ENCODE results near the gene NECTIN1. TPM values are rescaled to one million over a fixed set of nuclear protein-coding genes. Genes with fewer than 3 reads are reported as not detected.

NECTIN1 gene
- total and polyA plus RNA-seq, 2 of the 13 experiments (the other 11 are each of a cell fraction or from before 2014, with no cell fraction given), result 3.9 to 7.3 TPM

DNA sequence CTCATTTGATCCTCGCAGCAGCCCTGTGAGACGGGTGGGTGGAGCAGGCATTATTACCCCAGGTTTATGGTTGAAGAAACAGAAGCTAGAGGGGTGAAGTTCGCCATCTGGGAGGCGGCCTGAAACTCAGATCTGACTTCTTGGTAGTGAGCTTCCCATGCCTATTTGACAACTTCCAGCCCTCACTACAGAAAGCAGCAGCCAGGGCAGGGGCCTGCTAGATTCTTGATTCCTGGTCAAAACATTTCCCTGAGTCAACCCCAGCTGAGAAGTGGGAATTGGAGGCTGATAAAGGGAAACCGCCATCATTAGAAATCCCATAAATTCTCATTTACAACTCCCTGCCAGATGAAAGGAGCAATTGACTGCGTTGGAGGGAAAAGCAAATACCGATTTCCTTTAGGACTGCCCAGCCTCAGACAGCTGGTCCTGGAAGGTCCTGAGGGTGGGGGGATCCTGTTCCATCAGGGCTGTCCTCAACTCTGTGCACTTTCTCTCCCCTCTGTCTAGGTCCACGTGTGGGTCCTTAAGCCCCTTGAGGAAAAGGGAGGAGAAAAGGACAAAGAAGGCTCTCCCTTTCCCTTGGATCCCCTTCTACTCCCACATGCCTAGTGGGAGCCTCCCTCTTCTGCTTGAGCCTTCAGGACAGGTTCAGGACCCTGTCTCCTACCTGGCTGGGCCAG lies 10.2 kb upstream of the NECTIN1 start:
- H3K4me3 ChIP-seq (replicated peaks in 1 of 3; ENCODE audit: insufficient read depth in 1 of 3, low read depth in 2 of 3, low read length in 3 of 3), result no peak overlapping the region
- intact Hi-C loops (cut with micrococcal nuclease; ENCODE audit: unreplicated experiment), result no loop called here
- BruUV-seq (replicated peaks), result no TSS peak
- no peaks in the 10 kb centered on the region for H3K79me2 ChIP-seq (ENCODE audit: insufficient read depth, low read length)
- H4K20me1 ChIP-seq (ENCODE audit: insufficient read depth, low read length), result no peaks in the 10 kb centered on the region
- DNase-seq (ENCODE audit: low spot score), result no peak
- no peak for FAIRE-seq
- no peak for ATAC-seq
- H3K4me2 ChIP-seq (ENCODE audit: low read depth, low read length), result no peak overlapping the region
- H3K27ac ChIP-seq (ENCODE audit: extremely low read length, insufficient read depth, low read length), result no peak overlapping the region
- H3K27me3 ChIP-seq (ENCODE audit: control insufficient read depth in 1 of 2, insufficient read depth in 2 of 2, low read length in 2 of 2), result peaks cover 11 to 68% of the 10 kb centered on the region in 2 experiments; a peak in 4 of 5 replicates
- H3K4me1 ChIP-seq (ENCODE audit: insufficient read depth, low read length), result peaks cover 18% of the 10 kb centered on the region
- H3K9me3 ChIP-seq (ENCODE audit: low read length), result no peaks in the 10 kb centered on the region
- CTCF ChIA-PET (ENCODE audit: low intra/inter-chr PET ratio, low total read pairs), result no interaction called here
- in situ Hi-C loops (cut with HindIII; ENCODE audit: extremely low pct_ligation_motif_present, low pct_unique_long_range_greater_than_20kb), result loop anchor here (5.0 kb wide), 2 partner anchors 62 to 257 kb away; no protein-coding TSS in a partner anchor
- H3K36me3 ChIP-seq (replicated peaks in 1 of 2; ENCODE audit: control insufficient read depth in 1 of 2, insufficient read depth in 2 of 2, low read length in 2 of 2), result no peaks in the 10 kb centered on the region
- POLR2A ChIA-PET, result no interaction called here
- H3K9ac ChIP-seq (ENCODE audit: insufficient read depth, low read depth, low read length), result no peak overlapping the region
- WGBS (ENCODE audit: low lambda C conversion rate), result 0% methylated on average over 8 of the region's 8 CpGs
- no peak overlapping the region for H2AFZ ChIP-seq (ENCODE audit: low read length)
- TF ChIP-seq ZBTB8A (CRISPR knock-in tag; IDR thresholded peaks at IDR 0.05; ENCODE audit: borderline replicate concordance, low read depth), result no peak
- no peak for TF ChIP-seq NONO (IDR thresholded peaks at IDR 0.05)
- TF ChIP-seq NONO (CRISPR knock-in tag; conservative IDR thresholded peaks at IDR 0.05), result no peak
- TF ChIP-seq ZNF260 (CRISPR knock-in tag; IDR thresholded peaks at IDR 0.05; ENCODE audit: borderline replicate concordance, low read depth), result no peak
- no peak for TF ChIP-seq JUNB (CRISPR knock-in tag; IDR thresholded peaks at IDR 0.05; ENCODE audit: borderline replicate concordance)
- TF ChIP-seq, protein P1, sequence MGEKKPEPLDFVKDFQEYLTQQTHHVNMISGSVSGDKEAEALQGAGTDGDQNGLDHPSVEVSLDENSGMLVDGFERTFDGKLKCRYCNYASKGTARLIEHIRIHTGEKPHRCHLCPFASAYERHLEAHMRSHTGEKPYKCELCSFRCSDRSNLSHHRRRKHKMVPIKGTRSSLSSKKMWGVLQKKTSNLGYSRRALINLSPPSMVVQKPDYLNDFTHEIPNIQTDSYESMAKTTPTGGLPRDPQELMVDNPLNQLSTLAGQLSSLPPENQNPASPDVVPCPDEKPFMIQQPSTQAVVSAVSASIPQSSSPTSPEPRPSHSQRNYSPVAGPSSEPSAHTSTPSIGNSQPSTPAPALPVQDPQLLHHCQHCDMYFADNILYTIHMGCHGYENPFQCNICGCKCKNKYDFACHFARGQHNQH (CRISPR knock-in tag; IDR thresholded peaks at IDR 0.05), result no peak
- TF ChIP-seq HOXA5 (CRISPR knock-in tag; IDR thresholded peaks at IDR 0.05), result no peak
- TF ChIP-seq, protein P2, sequence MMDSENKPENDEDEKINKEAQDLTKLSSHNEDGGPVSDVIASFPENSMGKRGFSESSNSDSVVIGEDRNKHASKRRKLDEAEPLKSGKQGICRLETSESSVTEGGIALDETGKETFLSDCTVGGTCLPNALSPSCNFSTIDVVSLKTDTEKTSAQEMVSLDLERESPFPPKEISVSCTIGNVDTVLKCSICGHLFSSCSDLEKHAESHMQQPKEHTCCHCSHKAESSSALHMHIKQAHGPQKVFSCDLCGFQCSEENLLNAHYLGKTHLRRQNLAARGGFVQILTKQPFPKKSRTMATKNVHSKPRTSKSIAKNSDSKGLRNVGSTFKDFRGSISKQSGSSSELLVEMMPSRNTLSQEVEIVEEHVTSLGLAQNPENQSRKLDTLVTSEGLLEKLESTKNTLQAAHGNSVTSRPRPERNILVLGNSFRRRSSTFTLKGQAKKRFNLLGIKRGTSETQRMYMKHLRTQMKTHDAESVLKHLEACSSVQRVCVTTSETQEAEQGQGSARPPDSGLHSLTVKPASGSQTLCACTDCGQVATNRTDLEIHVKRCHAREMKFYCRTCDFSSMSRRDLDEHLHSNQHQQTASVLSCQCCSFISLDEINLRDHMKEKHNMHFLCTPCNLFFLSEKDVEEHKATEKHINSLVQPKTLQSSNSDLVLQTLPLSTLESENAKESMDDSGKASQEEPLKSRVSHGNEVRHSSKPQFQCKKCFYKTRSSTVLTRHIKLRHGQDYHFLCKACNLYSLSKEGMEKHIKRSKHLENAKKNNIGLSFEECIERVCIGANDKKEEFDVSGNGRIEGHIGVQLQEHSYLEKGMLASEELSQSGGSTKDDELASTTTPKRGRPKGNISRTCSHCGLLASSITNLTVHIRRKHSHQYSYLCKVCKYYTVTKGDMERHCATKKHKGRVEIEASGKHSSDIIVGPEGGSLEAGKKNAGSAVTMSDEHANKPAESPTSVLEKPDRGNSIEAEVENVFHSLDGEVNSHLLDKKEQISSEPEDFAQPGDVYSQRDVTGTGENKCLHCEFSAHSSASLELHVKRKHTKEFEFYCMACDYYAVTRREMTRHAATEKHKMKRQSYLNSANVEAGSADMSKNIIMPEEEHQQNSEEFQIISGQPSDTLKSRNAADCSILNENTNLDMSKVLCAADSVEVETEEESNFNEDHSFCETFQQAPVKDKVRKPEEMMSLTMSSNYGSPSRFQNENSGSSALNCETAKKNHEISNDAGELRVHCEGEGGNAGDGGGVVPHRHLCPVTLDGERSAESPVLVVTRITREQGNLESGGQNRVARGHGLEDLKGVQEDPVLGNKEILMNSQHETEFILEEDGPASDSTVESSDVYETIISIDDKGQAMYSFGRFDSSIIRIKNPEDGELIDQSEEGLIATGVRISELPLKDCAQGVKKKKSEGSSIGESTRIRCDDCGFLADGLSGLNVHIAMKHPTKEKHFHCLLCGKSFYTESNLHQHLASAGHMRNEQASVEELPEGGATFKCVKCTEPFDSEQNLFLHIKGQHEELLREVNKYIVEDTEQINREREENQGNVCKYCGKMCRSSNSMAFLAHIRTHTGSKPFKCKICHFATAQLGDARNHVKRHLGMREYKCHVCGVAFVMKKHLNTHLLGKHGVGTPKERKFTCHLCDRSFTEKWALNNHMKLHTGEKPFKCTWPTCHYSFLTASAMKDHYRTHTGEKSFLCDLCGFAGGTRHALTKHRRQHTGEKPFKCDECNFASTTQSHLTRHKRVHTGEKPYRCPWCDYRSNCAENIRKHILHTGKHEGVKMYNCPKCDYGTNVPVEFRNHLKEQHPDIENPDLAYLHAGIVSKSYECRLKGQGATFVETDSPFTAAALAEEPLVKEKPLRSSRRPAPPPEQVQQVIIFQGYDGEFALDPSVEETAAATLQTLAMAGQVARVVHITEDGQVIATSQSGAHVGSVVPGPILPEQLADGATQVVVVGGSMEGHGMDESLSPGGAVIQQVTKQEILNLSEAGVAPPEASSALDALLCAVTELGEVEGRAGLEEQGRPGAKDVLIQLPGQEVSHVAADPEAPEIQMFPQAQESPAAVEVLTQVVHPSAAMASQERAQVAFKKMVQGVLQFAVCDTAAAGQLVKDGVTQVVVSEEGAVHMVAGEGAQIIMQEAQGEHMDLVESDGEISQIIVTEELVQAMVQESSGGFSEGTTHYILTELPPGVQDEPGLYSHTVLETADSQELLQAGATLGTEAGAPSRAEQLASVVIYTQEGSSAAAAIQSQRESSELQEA (CRISPR knock-in tag; IDR thresholded peaks at IDR 0.05; ENCODE audit: not compliant biosample characterization), result no peak
- TF ChIP-seq, protein P3, sequence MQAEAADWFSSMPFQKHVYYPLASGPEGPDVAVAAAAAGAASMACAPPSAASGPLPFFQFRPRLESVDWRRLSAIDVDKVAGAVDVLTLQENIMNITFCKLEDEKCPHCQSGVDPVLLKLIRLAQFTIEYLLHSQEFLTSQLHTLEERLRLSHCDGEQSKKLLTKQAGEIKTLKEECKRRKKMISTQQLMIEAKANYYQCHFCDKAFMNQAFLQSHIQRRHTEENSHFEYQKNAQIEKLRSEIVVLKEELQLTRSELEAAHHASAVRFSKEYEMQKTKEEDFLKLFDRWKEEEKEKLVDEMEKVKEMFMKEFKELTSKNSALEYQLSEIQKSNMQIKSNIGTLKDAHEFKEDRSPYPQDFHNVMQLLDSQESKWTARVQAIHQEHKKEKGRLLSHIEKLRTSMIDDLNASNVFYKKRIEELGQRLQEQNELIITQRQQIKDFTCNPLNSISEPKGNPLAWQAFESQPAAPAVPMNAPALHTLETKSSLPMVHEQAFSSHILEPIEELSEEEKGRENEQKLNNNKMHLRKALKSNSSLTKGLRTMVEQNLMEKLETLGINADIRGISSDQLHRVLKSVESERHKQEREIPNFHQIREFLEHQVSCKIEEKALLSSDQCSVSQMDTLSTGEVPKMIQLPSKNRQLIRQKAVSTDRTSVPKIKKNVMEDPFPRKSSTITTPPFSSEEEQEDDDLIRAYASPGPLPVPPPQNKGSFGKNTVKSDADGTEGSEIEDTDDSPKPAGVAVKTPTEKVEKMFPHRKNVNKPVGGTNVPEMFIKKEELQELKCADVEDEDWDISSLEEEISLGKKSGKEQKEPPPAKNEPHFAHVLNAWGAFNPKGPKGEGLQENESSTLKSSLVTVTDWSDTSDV (CRISPR knock-in tag; IDR thresholded peaks at IDR 0.05), result no peak

All from HepG2 (cell line).